Fibroblast of lung (primary cell): ENCODE data around the gene FRMD4A. TPM values are rescaled to one million over a fixed set of nuclear protein-coding genes. Genes with fewer than 3 reads are reported as not detected.

Experiments used
- DNase-seq, 2 donors: peaks; one replicate each; pipeline versions ENCODE4 v3.0.0 to v3.0.0-alpha.2; 2010; ENCODE audit warnings: low read depth in 2 of 2
- H2AFZ ChIP-seq: 2 replicates; pipeline ENCODE4 v1.5.1; 2012; ENCODE audit warnings: low read length, control low read depth, inconsistent platforms
- H3K27ac ChIP-seq: 2 replicates; pipeline ENCODE4 v1.5.1; 2011; ENCODE audit warnings: low read length, control low read depth; ENCODE audit not compliant: insufficient read depth
- H3K27me3 ChIP-seq: 2 replicates; pipeline ENCODE4 v1.5.1; 2011; ENCODE audit warnings: mild to moderate bottlenecking, low read length; ENCODE audit not compliant: control insufficient read depth, insufficient read depth
- H3K36me3 ChIP-seq: 2 replicates; pipeline ENCODE4 v1.5.1; 2011; ENCODE audit warnings: low read length; ENCODE audit not compliant: control insufficient read depth, insufficient read depth
- H3K4me1 ChIP-seq: 2 replicates; pipeline ENCODE4 v1.5.1; 2011; ENCODE audit warnings: low read length; ENCODE audit not compliant: control insufficient read depth, insufficient read depth; ENCODE audit errors: extremely low read depth
- H3K4me2 ChIP-seq: 2 replicates; pipeline ENCODE4 v1.5.1; 2011; ENCODE audit warnings: low read length, control low read depth; ENCODE audit not compliant: insufficient read depth; ENCODE audit errors: extremely low read depth
- H3K4me3 ChIP-seq, 4 experiments: fragments of 200-600 bp in 1 of 4; sonication (generic) in 1 of 4; replicated peaks in 1 of 4; 2 replicates each; pipeline ENCODE4 v1.5.1; 2011 to 2016; ENCODE audit warnings: low read length in 4 of 4, low read depth in 3 of 4, mild to moderate bottlenecking in 3 of 4, control low read depth in 2 of 4, inconsistent platforms in 1 of 4, mixed read lengths in 1 of 4; ENCODE audit not compliant: insufficient read depth in 1 of 4; ENCODE audit errors: control extremely low read depth in 1 of 4
- H3K79me2 ChIP-seq: 2 replicates; pipeline ENCODE4 v1.5.1; 2012; ENCODE audit warnings: mild to moderate bottlenecking, low read length, inconsistent platforms; ENCODE audit not compliant: control insufficient read depth, insufficient read depth
- H3K9ac ChIP-seq: 2 replicates; pipeline ENCODE4 v1.5.1; 2011; ENCODE audit warnings: mild to moderate bottlenecking, low read length, control low read depth; ENCODE audit not compliant: insufficient read depth
- H3K9me3 ChIP-seq: 2 replicates; pipeline ENCODE4 v1.5.1; 2012; ENCODE audit warnings: low read depth, low read length; ENCODE audit not compliant: control insufficient read depth, insufficient read depth
- H4K20me1 ChIP-seq: 2 replicates; pipeline ENCODE4 v1.5.1; 2011; ENCODE audit warnings: low read length; ENCODE audit not compliant: control insufficient read depth, insufficient read depth; ENCODE audit errors: extremely low read depth
- EZH2 ChIP-seq: IDR thresholded peaks from 2 replicates; pipeline ENCODE4 v1.5.1; 2012; ENCODE audit warnings: low read length, control low read depth, mild to moderate bottlenecking; ENCODE audit errors: missing control alignments
- polyA plus RNA-seq, 2 donors: library from polyadenylated mRNA; depleted of rRNA in 1 of 2; stranded (reverse) in 1 of 2; unstranded in 1 of 2; fragments of >200 nt; gene quantifications; 2 replicates each; pipeline ENCODE4 v1.2.1, GENCODE V29; 2011 to 2012; ENCODE audit warnings: missing spikeins in 1 of 2
- total RNA-seq: library from RNA; depleted of rRNA; stranded (reverse); fragments of >200 nt; gene quantifications from 2 replicates; pipeline ENCODE4 v1.2.1, GENCODE V29; 2014
- TF ChIP-seq, protein P1 (sequence below), 2 donors: IDR thresholded peaks in 1 of 2; conservative IDR thresholded peaks in 1 of 2; 1 replicate in 1 of 2; 2 replicates in 1 of 2; pipeline ENCODE4 v1.5.1; 2011 to 2012; ENCODE audit warnings: low read length in 2 of 2, control low read depth in 1 of 2, inconsistent platforms in 1 of 2, low read depth in 1 of 2, mild to moderate bottlenecking in 1 of 2

The FRMD4A gene
- total and polyA plus RNA-seq, 2 donors (not counting 1 experiment from before 2014, with no cell fraction given) = 26.9 to 63.6 TPM

DNA sequence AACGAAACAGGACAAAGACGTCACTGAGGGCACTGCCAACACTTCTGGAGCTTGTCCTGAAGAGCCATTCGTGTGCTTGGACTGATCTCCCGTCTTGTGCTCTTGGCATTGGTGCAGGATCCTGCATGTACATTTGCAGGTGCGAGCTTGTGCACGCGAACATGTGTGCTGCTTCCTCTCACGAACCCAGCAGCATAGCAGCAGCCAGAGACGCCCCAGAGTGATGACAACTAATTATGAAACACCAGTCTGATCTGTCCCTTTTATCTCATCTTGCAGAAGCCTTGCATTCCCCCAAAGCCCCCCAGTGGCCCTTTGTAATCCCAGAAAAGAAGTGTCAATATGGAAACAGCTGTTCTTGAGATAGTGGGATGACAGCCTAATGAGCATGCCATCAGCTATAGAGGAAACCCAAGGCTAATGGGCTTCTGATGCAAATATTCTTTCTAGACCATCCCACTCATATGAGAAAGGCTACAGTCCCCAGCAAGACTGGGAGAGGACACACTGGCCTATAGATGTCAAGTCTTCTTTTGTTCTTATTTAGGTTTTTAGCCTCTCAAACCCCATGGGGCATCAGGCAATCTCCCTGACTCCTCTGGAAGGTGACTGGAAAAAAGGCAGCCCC is 310.6 kb downstream of the FRMD4A start:
- no peak overlapping the region for H2AFZ ChIP-seq
- H3K4me2 ChIP-seq = no peak overlapping the region
- H3K9me3 ChIP-seq = no peaks in the 10 kb centered on the region

DNA sequence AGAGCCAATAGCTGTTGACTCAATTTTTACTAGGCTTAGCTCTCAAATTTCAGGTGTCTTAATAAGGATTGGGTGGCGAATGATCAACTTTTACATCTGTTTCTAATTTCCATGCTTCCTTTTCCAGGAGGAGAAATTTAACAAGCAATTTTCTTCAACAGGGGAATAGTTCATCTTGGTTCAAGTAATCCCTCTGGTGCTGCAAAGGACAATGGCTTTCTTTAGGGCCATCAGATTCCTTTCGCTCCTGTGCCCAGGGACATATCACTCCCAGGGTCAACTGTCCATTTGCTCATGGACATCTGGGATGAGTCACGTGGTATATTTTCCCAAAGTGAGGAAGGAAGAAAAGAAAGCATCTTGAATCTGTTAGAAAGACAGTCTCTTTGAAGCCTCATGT is 313.3 kb downstream of the FRMD4A start:
- H3K36me3 ChIP-seq = no peaks in the 10 kb centered on the region
- peak; percentile 35 to 47 for DNase-seq
- no peaks in the 10 kb centered on the region for H4K20me1 ChIP-seq

More for the DNA sequence above, 310.6 kb downstream of the FRMD4A start:
- Histone ChIP-seq H3K4me3 (no peak overlapping the region), H3K4me1 (peaks cover 9% of the 10 kb centered on the region), H4K20me1 (no peaks in the 10 kb centered on the region), H3K36me3 (no peaks in the 10 kb centered on the region), H3K79me2 (no peaks in the 10 kb centered on the region), H3K9ac (no peak overlapping the region), H3K27me3 (peaks cover 7% of the 10 kb centered on the region), H3K27ac (no peak overlapping the region)
- no peak for DNase-seq
- TF ChIP-seq, protein P1, sequence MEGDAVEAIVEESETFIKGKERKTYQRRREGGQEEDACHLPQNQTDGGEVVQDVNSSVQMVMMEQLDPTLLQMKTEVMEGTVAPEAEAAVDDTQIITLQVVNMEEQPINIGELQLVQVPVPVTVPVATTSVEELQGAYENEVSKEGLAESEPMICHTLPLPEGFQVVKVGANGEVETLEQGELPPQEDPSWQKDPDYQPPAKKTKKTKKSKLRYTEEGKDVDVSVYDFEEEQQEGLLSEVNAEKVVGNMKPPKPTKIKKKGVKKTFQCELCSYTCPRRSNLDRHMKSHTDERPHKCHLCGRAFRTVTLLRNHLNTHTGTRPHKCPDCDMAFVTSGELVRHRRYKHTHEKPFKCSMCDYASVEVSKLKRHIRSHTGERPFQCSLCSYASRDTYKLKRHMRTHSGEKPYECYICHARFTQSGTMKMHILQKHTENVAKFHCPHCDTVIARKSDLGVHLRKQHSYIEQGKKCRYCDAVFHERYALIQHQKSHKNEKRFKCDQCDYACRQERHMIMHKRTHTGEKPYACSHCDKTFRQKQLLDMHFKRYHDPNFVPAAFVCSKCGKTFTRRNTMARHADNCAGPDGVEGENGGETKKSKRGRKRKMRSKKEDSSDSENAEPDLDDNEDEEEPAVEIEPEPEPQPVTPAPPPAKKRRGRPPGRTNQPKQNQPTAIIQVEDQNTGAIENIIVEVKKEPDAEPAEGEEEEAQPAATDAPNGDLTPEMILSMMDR (conservative IDR thresholded peaks at IDR 0.05 in 1 of 2, IDR thresholded peaks at IDR 0.05 in 1 of 2; ENCODE audit: low read depth in 1 of 2, low read length in 2 of 2) = no peak
- no peak for TF ChIP-seq EZH2

DNA sequence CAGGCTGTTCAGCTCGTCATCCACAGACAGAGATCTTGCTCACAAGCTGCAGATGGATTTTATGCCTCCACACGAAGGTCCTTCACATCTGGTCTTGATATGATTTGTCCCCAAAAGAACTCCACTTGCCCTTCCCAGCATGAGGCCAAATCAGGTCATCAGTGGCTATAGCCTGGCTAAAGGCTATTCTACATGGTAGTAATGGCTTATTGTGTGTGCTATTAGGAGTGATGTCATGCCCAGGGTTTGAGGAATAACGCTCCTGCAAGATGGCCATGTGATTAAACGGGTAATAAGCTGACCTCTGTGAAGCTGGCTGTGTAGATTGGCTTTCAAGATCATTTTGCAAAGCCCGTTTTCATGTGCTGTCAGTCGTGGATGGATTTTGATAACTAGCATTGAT is 313.8 kb downstream of the FRMD4A start:
- TF ChIP-seq, protein P1 (conservative IDR thresholded peaks at IDR 0.05 in 1 of 2, IDR thresholded peaks at IDR 0.05 in 1 of 2; ENCODE audit: low read depth in 1 of 2, low read length in 2 of 2) = no peak
- no peak for TF ChIP-seq EZH2
- peaks cover 3% of the 10 kb centered on the region for H3K27me3 ChIP-seq
- no peak overlapping the region for H3K4me3 ChIP-seq
- no peak overlapping the region for H2AFZ ChIP-seq
- no peak overlapping the region for H3K27ac ChIP-seq
- no peaks in the 10 kb centered on the region for H3K36me3 ChIP-seq
- no peaks in the 10 kb centered on the region for H3K4me1 ChIP-seq
- DNase-seq = no peak
- H3K9me3 ChIP-seq = no peaks in the 10 kb centered on the region
- H3K79me2 ChIP-seq = no peaks in the 10 kb centered on the region
- H3K4me2 ChIP-seq = no peak overlapping the region
- no peak overlapping the region for H3K9ac ChIP-seq
- H4K20me1 ChIP-seq = no peaks in the 10 kb centered on the region

More for the DNA sequence above, 313.3 kb downstream of the FRMD4A start:
- Histone ChIP-seq H3K79me2 (no peaks in the 10 kb centered on the region), H3K4me2 (no peak overlapping the region), H3K27me3 (peaks cover 7% of the 10 kb centered on the region), H3K27ac (no peak overlapping the region), H2AFZ (no peak overlapping the region), H3K9me3 (no peaks in the 10 kb centered on the region), H3K4me1 (peaks cover 2% of the 10 kb centered on the region), H3K9ac (no peak overlapping the region), H3K4me3 (no peak overlapping the region)
- TF ChIP-seq, protein P1 (conservative IDR thresholded peaks at IDR 0.05 in 1 of 2, IDR thresholded peaks at IDR 0.05 in 1 of 2; ENCODE audit: low read depth in 1 of 2, low read length in 2 of 2) = no peak
- no peak for TF ChIP-seq EZH2
